ENCODE data around the gene KIFAP3. TPM values are rescaled to one million over a fixed set of nuclear protein-coding genes. Genes with fewer than 3 reads are reported as not detected.

KIFAP3 gene
- total and polyA plus RNA-seq, 12 donors, result 18.4 to 54.8 (median 30.5) TPM

GRCh38 chr1:169925505-169926482 is 148.7 kb downstream of the KIFAP3 start:
- no peak for TF ChIP-seq POLR2A (IDR thresholded peaks at IDR 0.05)
- Histone ChIP-seq H3K4me1 (replicated peaks in 1 of 2) (no peaks in the 10 kb centered on the region), H3K27me3 (no peaks in the 10 kb centered on the region), H3K4me3 (no peak overlapping the region), H3K27ac (no peak overlapping the region), H3K36me3 (replicated peaks in 1 of 2) (no peaks in the 10 kb centered on the region), H3K9me3 (replicated peaks in 1 of 3) (no peaks in the 10 kb centered on the region)
- intact Hi-C loops (cut with DNase I), result no loop called here
- WGBS, 4 donors, result 78 to 83% (median 81%) methylated on average over 3 of the region's 3 CpGs
- no peak for DNase-seq

- TF ChIP-seq POLR2A (IDR thresholded peaks at IDR 0.05), result no peak
- TF ChIP-seq CTCF (IDR thresholded peaks at IDR 0.05), result no peak
- DNase-seq, result no peak
- 61 to 78% (median 72%) methylated on average over 2 of the region's 2 CpGs for WGBS, 4 donors
- Histone ChIP-seq H3K36me3 (replicated peaks in 1 of 2) (no peaks in the 10 kb centered on the region), H3K27me3 (no peaks in the 10 kb centered on the region), H3K9me3 (replicated peaks in 1 of 3) (no peaks in the 10 kb centered on the region), H3K4me3 (no peak overlapping the region), H3K27ac (no peak overlapping the region), H3K4me1 (replicated peaks in 1 of 2) (no peaks in the 10 kb centered on the region)
- intact Hi-C loops (cut with DNase I), result no loop called here
Observed at GRCh38 chr1:169924829-169925228, 149.7 kb downstream of the KIFAP3 start.

GRCh38 chr1:169924063-169924462 is 150.4 kb downstream of the KIFAP3 start:
- WGBS, 4 donors, result 91 to 94% (median 91%) methylated on average over 2 of the region's 2 CpGs
- TF ChIP-seq POLR2A (IDR thresholded peaks at IDR 0.05) (no peak), CTCF (IDR thresholded peaks at IDR 0.05) (no peak)
- H3K9me3 ChIP-seq (replicated peaks in 1 of 3), result no peaks in the 10 kb centered on the region
- intact Hi-C loops (cut with DNase I), result no loop called here
- no peak for DNase-seq
- no peaks in the 10 kb centered on the region for H3K4me1 ChIP-seq (replicated peaks in 1 of 2)
- H3K27me3 ChIP-seq, result no peaks in the 10 kb centered on the region
- no peak overlapping the region for H3K27ac ChIP-seq
- H3K4me3 ChIP-seq, result no peak overlapping the region
- no peaks in the 10 kb centered on the region for H3K36me3 ChIP-seq (replicated peaks in 1 of 2)

- intact Hi-C loops (cut with DNase I), result no loop called here
Observed at GRCh38 chr1:169921080-169921479, 153.4 kb downstream of the KIFAP3 start.

More at GRCh38 chr1:169921080-169921479, 153.4 kb downstream of the KIFAP3 start:
- TF ChIP-seq CTCF (IDR thresholded peaks at IDR 0.05) (no peak), POLR2A (IDR thresholded peaks at IDR 0.05) (no peak)
- H3K9me3 ChIP-seq (replicated peaks in 1 of 3), result no peaks in the 10 kb centered on the region
- no peak overlapping the region for H3K27ac ChIP-seq
- no peaks in the 10 kb centered on the region for H3K36me3 ChIP-seq (replicated peaks in 1 of 2)
- no peaks in the 10 kb centered on the region for H3K4me1 ChIP-seq (replicated peaks in 1 of 2)
- H3K27me3 ChIP-seq, result no peaks in the 10 kb centered on the region
- WGBS, 4 donors, result 93 to 99% (median 97%) methylated on average over 4 of the region's 4 CpGs
- no peak for DNase-seq
- H3K4me3 ChIP-seq, result no peak overlapping the region

Data from adrenal gland (tissue), 12 donors.